Smooth muscle cell (in vitro differentiated cells): Measurements from ENCODE around the gene SLMAP. TPM values are rescaled to one million over a fixed set of nuclear protein-coding genes. Genes with fewer than 3 reads are reported as not detected.

Experiments
- DNase-seq: peaks from one replicate; lab custom pipeline; 2025; ENCODE audit not compliant: unreplicated experiment; lab: John Stamatoyannopoulos, UW
- H2AFZ ChIP-seq: fragments of 200-600 bp; sonication (generic); 2 replicates; pipeline ENCODE4 v1.6.0; 2016; ENCODE audit warnings: antibody characterized with exemption, low read depth, mild to moderate bottlenecking
- H3F3A ChIP-seq: fragments of 200-600 bp; sonication (generic); 2 replicates; pipeline ENCODE4 v1.6.0; 2017; ENCODE audit warnings: antibody characterized with exemption, low read depth
- H3K27ac ChIP-seq: fragments of 200-600 bp; sonication (generic); 2 replicates; pipeline ENCODE4 v1.5.1; 2016; ENCODE audit warnings: low read depth, mild to moderate bottlenecking
- H3K27me3 ChIP-seq: fragments of 200-600 bp; sonication (generic); 2 replicates; pipeline ENCODE4 v1.6.1; 2016; ENCODE audit warnings: low read depth, mild to moderate bottlenecking
- H3K36me3 ChIP-seq: fragments of 200-600 bp; sonication (generic); 2 replicates; pipeline ENCODE4 v1.5.1; 2016; ENCODE audit warnings: low read depth
- H3K4me1 ChIP-seq: fragments of 200-600 bp; sonication (generic); 2 replicates; pipeline ENCODE4 v1.5.1; 2016; ENCODE audit warnings: low read depth
- H3K4me2 ChIP-seq: fragments of 200-600 bp; sonication (generic); 2 replicates; pipeline ENCODE4 v1.6.0; 2016; ENCODE audit warnings: mild to moderate bottlenecking
- H3K4me3 ChIP-seq: fragments of 200-600 bp; sonication (generic); 2 replicates; pipeline ENCODE4 v1.5.1; 2016; ENCODE audit warnings: mild to moderate bottlenecking
- H3K79me2 ChIP-seq: fragments of 200-600 bp; sonication (generic); 2 replicates; pipeline ENCODE4 v1.6.0; 2016; ENCODE audit warnings: low read depth, mild to moderate bottlenecking
- H3K9ac ChIP-seq: fragments of 200-600 bp; sonication (generic); 2 replicates; pipeline ENCODE4 v1.6.0; 2016; ENCODE audit warnings: low read depth
- H3K9me3 ChIP-seq: fragments of 200-600 bp; sonication (generic); replicated peaks from 2 replicates; pipeline ENCODE4 v1.5.1; 2016; ENCODE audit warnings: low read depth
- H4K20me1 ChIP-seq: fragments of 200-600 bp; sonication (generic); 2 replicates; pipeline ENCODE4 v1.6.0; 2016; ENCODE audit warnings: low read depth
- CTCF ChIP-seq: fragments of 200-600 bp; sonication (generic); IDR thresholded peaks from 2 replicates; pipeline ENCODE4 v1.5.1; 2017; ENCODE audit warnings: borderline replicate concordance, mild to moderate bottlenecking, antibody characterized with exemption; ENCODE audit not compliant: insufficient read depth, poor library complexity, severe bottlenecking
- WGBS: methylation state at CpG from one replicate; pipeline ENCODE4 v1.1.7; 2016; ENCODE audit warnings: low lambda C conversion rate; 5-methylcytosine and 5-hydroxymethylcytosine counted together
- polyA plus RNA-seq: library from polyadenylated mRNA; unstranded; fragments of >200 nt; fragmentation: Nextera tagmentation; extraction: Ambion mirVana; gene quantifications from 2 replicates; pipeline ENCODE4 v1.2.1, GENCODE V29; 2016
- total RNA-seq: library from RNA; depleted of rRNA; stranded (reverse); fragments of >200 nt; gene quantifications from 2 replicates; pipeline ENCODE4 v1.2.3, GENCODE V29; 2014

The SLMAP gene
- total and polyA plus RNA-seq, 2 experiments from 2014 or later = 19.9 to 42.8 TPM

- no peak overlapping the region for H3K27ac ChIP-seq
- WGBS = 89% methylated on average over 3 of the region's 3 CpGs
- no peak overlapping the region for H3K9ac ChIP-seq
- no peak overlapping the region for H3K4me3 ChIP-seq
- no peaks in the 10 kb centered on the region for H3K36me3 ChIP-seq
- H3K79me2 ChIP-seq = peaks cover 76% of the 10 kb centered on the region
- no peaks in the 10 kb centered on the region for H3K27me3 ChIP-seq
- no peaks in the 10 kb centered on the region for H3K4me1 ChIP-seq
- no peak overlapping the region for H2AFZ ChIP-seq
- H4K20me1 ChIP-seq = peaks cover 91% of the 10 kb centered on the region
- TF ChIP-seq CTCF = no peak
- DNase-seq = no peak
- H3K4me2 ChIP-seq = no peak overlapping the region
- no peaks in the 10 kb centered on the region for H3K9me3 ChIP-seq
- H3F3A ChIP-seq = no peaks in the 10 kb centered on the region
These were observed 21.7 kb downstream of the SLMAP start for GRCh38 chr3:57777774-57778173.

GRCh38 chr3:57778494-57778893, 22.4 kb downstream of the SLMAP start:
- no peaks in the 10 kb centered on the region for H3K27me3 ChIP-seq
- no peaks in the 10 kb centered on the region for H3F3A ChIP-seq
- no peaks in the 10 kb centered on the region for H3K4me1 ChIP-seq
- no peak overlapping the region for H2AFZ ChIP-seq
- H4K20me1 ChIP-seq = peaks cover 91% of the 10 kb centered on the region
- no peak overlapping the region for H3K27ac ChIP-seq
- peaks cover 74% of the 10 kb centered on the region for H3K79me2 ChIP-seq
- no peaks in the 10 kb centered on the region for H3K36me3 ChIP-seq
- no peak overlapping the region for H3K4me2 ChIP-seq
- H3K9ac ChIP-seq = no peak overlapping the region
- no peak for TF ChIP-seq CTCF
- no peak overlapping the region for H3K4me3 ChIP-seq
- H3K9me3 ChIP-seq = no peaks in the 10 kb centered on the region
- no peak for DNase-seq
- 93% methylated on average over 1 of the region's 1 CpG for WGBS

- Histone ChIP-seq H3K36me3 (no peaks in the 10 kb centered on the region), H3K4me3 (no peak overlapping the region), H3K9ac (no peak overlapping the region), H3K79me2 (peaks cover 67% of the 10 kb centered on the region), H3K27ac (no peak overlapping the region), H3K9me3 (no peaks in the 10 kb centered on the region), H4K20me1 (peaks cover 92% of the 10 kb centered on the region), H3K4me1 (no peaks in the 10 kb centered on the region), H3K27me3 (no peaks in the 10 kb centered on the region), H2AFZ (no peak overlapping the region), H3K4me2 (no peak overlapping the region), H3F3A (no peaks in the 10 kb centered on the region)
- WGBS = 93% methylated on average over 1 of the region's 1 CpG
- TF ChIP-seq CTCF = no peak
- DNase-seq = no peak
These were observed 23.6 kb downstream of the SLMAP start for GRCh38 chr3:57779666-57780065.

GRCh38 chr3:57783186-57784088, 27.3 kb downstream of the SLMAP start:
- no peak overlapping the region for H3K27ac ChIP-seq
- H3K27me3 ChIP-seq = no peaks in the 10 kb centered on the region

More at GRCh38 chr3:57783186-57784088, 27.3 kb downstream of the SLMAP start:
- Histone ChIP-seq H3K9me3 (no peaks in the 10 kb centered on the region), H3K36me3 (no peaks in the 10 kb centered on the region), H2AFZ (no peak overlapping the region), H4K20me1 (peaks cover 96% of the 10 kb centered on the region), H3K4me3 (no peak overlapping the region), H3K4me2 (no peak overlapping the region), H3K9ac (no peak overlapping the region), H3K79me2 (peaks cover 62% of the 10 kb centered on the region), H3K4me1 (no peaks in the 10 kb centered on the region), H3F3A (no peaks in the 10 kb centered on the region)
- WGBS = 98% methylated on average over 6 of the region's 6 CpGs
- TF ChIP-seq CTCF = no peak
- DNase-seq = no peak
